SU-DHL-6 (cell line): Measurements from ENCODE around the gene HSD17B2.

Source experiments
- H2AFZ ChIP-seq: fragments of 200-600 bp; sonication (generic); 2 replicates; pipeline ENCODE4 v1.6.1; 2014; ENCODE audit warnings: low read depth, mild to moderate bottlenecking, moderate library complexity, mixed read lengths, antibody characterized with exemption, low read length; ENCODE audit not compliant: severe bottlenecking
- H3F3A ChIP-seq: fragments of 200-600 bp; shearing (Covaris generic); 2 replicates; pipeline ENCODE4 v1.6.0; 2016; ENCODE audit warnings: antibody characterized with exemption, mild to moderate bottlenecking; ENCODE audit not compliant: insufficient read depth
- H3K27ac ChIP-seq: fragments of 200-600 bp; sonication (generic); 2 replicates; pipeline ENCODE4 v1.5.1; 2016; ENCODE audit warnings: low read depth, mild to moderate bottlenecking, low read length, moderate library complexity, mixed read lengths
- H3K27me3 ChIP-seq: fragments of 200-600 bp; sonication (generic), shearing (Covaris generic); 2 replicates; pipeline ENCODE4 v1.6.0; 2014; ENCODE audit warnings: mild to moderate bottlenecking, low read length
- H3K36me3 ChIP-seq: fragments of 200-600 bp; sonication (generic); 2 replicates; pipeline ENCODE4 v1.6.1; 2014; ENCODE audit warnings: mild to moderate bottlenecking, low read length, mixed read lengths
- H3K4me2 ChIP-seq: fragments of 300-600, 200-600 bp; shearing (Covaris generic), sonication (generic); 2 replicates; pipeline ENCODE4 v1.6.0; 2014; ENCODE audit warnings: low read length, low read depth, mild to moderate bottlenecking; ENCODE audit not compliant: poor library complexity, severe bottlenecking
- H3K4me3 ChIP-seq: fragments of 200-600 bp; sonication (generic); 2 replicates; pipeline ENCODE4 v1.5.1; 2014; ENCODE audit warnings: antibody characterized with exemption, low read length, mild to moderate bottlenecking, mixed read lengths; ENCODE audit not compliant: insufficient read depth, poor library complexity, severe bottlenecking
- H3K79me2 ChIP-seq: fragments of 200-600 bp; sonication (generic); 2 replicates; pipeline ENCODE4 v1.6.1; 2014; ENCODE audit warnings: mild to moderate bottlenecking, low read length, moderate library complexity; ENCODE audit not compliant: insufficient read depth
- H3K9ac ChIP-seq: fragments of 200-600 bp; sonication (generic); 2 replicates; pipeline ENCODE4 v1.7.0; 2014; ENCODE audit warnings: mild to moderate bottlenecking, low read length
- H3K9me2 ChIP-seq: fragments of 200-600 bp; sonication (generic); replicated peaks from 2 replicates; pipeline ENCODE4 v1.6.1; 2014; ENCODE audit warnings: low read length; ENCODE audit not compliant: insufficient read depth
- H3K9me3 ChIP-seq: fragments of 200-600 bp; sonication (generic); 2 replicates; pipeline ENCODE4 v1.6.1; 2014; ENCODE audit warnings: low read length, mixed read lengths; ENCODE audit not compliant: insufficient read depth
- H4K20me1 ChIP-seq: fragments of 200-600 bp; sonication (generic); 2 replicates; pipeline ENCODE4 v1.6.1; 2014; ENCODE audit warnings: low read depth, mild to moderate bottlenecking, antibody characterized with exemption, low read length, moderate library complexity, mixed read lengths
- EZH2phosphoT487 ChIP-seq: fragments of 200-600 bp; sonication (generic), shearing (Covaris generic); conservative IDR thresholded peaks from 2 replicates; pipeline ENCODE4 v1.6.1; 2018; ENCODE audit warnings: mild to moderate bottlenecking, antibody characterized with exemption, low read length, moderate library complexity, mixed read lengths
- TF ChIP-seq, protein P1 (sequence below): fragments of 200-600 bp; sonication (generic); IDR thresholded peaks from one replicate; pipeline ENCODE4 v1.5.1; 2017; ENCODE audit warnings: antibody characterized with exemption, mild to moderate bottlenecking, low read length, moderate library complexity; ENCODE audit not compliant: insufficient read depth, poor library complexity, severe bottlenecking

The HSD17B2 gene

DNA sequence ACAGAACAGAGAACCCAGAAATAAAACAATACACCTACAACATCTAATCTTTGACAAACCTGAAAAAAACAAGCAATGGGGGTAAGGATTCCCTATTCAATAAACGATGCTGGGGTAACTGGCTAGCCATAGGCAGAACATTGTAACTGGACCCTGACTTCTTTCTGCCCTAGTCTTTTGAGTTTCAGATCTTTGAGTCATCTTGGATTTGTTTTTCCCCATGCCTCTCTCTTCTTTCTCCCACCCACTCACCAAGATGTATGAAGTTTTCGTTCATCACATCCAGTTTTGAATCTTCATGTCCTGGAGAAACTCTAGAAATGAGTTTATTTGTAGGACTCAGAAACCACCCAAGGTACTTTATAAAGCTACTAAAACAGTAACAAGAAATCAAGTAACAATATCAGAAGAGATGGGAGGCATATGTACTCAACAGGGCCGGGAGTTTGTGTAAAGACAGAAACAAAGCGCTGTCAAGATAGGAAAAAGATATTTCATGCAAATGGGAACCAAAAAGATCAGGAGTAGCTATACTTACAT lies 39.0 kb downstream of the HSD17B2 start:
- Histone ChIP-seq H3K9me3 (no peaks in the 10 kb centered on the region), H3K4me2 (no peak overlapping the region), H3K4me3 (no peak overlapping the region), H3K27ac (no peak overlapping the region), H3K79me2 (no peaks in the 10 kb centered on the region), H3K36me3 (no peaks in the 10 kb centered on the region), H4K20me1 (no peaks in the 10 kb centered on the region), H3K9ac (no peak overlapping the region), H3K27me3 (no peaks in the 10 kb centered on the region), H3F3A (no peaks in the 10 kb centered on the region), H2AFZ (no peak overlapping the region), H3K9me2 (no peaks in the 10 kb centered on the region)
- TF ChIP-seq, protein P1, sequence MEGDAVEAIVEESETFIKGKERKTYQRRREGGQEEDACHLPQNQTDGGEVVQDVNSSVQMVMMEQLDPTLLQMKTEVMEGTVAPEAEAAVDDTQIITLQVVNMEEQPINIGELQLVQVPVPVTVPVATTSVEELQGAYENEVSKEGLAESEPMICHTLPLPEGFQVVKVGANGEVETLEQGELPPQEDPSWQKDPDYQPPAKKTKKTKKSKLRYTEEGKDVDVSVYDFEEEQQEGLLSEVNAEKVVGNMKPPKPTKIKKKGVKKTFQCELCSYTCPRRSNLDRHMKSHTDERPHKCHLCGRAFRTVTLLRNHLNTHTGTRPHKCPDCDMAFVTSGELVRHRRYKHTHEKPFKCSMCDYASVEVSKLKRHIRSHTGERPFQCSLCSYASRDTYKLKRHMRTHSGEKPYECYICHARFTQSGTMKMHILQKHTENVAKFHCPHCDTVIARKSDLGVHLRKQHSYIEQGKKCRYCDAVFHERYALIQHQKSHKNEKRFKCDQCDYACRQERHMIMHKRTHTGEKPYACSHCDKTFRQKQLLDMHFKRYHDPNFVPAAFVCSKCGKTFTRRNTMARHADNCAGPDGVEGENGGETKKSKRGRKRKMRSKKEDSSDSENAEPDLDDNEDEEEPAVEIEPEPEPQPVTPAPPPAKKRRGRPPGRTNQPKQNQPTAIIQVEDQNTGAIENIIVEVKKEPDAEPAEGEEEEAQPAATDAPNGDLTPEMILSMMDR, result no peak
- no peak for TF ChIP-seq EZH2phosphoT487

DNA sequence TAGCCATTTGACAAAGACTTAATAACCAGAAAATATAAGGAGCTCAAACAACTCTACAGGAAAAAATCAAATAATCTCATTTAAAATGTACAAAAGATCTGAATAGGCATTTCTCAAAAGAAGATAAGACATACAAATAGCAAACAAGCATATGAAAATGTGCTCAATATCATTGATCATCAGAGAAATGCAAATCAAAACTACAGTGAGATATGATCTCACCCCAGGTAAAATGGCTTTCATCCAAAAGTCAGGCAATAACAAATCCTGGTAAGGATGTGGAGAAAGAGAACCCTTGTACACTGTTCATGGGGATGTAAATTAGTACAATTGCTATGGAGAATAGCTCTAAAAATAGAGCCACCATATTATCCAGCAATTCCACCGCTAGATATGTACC lies 43.1 kb downstream of the HSD17B2 start:
- Histone ChIP-seq H3K4me2 (no peak overlapping the region), H3K9me3 (no peaks in the 10 kb centered on the region), H3K27me3 (no peaks in the 10 kb centered on the region), H2AFZ (no peak overlapping the region), H3K9me2 (no peaks in the 10 kb centered on the region), H3K36me3 (no peaks in the 10 kb centered on the region), H4K20me1 (no peaks in the 10 kb centered on the region), H3F3A (no peaks in the 10 kb centered on the region), H3K79me2 (no peaks in the 10 kb centered on the region), H3K4me3 (no peak overlapping the region), H3K27ac (no peak overlapping the region), H3K9ac (no peak overlapping the region)
- no peak for TF ChIP-seq EZH2phosphoT487
- TF ChIP-seq, protein P1, result no peak

DNA sequence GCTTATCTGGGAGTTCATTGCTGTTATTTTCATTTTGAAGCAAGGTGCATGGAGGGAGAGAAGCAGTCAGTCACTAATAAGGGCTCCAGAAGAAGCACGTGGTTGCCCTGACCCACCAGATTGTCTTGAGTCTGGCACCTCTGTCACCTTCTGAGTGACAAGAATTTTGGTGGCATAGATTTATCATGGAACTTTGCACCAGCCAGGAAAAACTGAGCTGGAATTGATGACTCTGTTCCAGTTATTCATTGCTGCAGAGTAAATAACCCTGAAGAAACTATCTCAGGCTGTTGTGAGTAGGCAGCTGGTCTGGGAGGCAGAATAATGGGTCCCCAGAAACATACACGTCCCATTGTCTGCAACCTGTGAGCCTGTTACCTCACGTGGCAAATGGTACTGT lies 44.8 kb downstream of the HSD17B2 start:
- no peaks in the 10 kb centered on the region for H3F3A ChIP-seq
- no peaks in the 10 kb centered on the region for H3K36me3 ChIP-seq
- H3K9me2 ChIP-seq, result no peaks in the 10 kb centered on the region
- no peak overlapping the region for H3K9ac ChIP-seq
- no peak overlapping the region for H3K4me2 ChIP-seq
- no peaks in the 10 kb centered on the region for H4K20me1 ChIP-seq
- no peak overlapping the region for H3K4me3 ChIP-seq
- no peak for TF ChIP-seq EZH2phosphoT487
- TF ChIP-seq, protein P1, result no peak
- H2AFZ ChIP-seq, result no peak overlapping the region
- H3K79me2 ChIP-seq, result no peaks in the 10 kb centered on the region
- H3K9me3 ChIP-seq, result no peaks in the 10 kb centered on the region
- no peak overlapping the region for H3K27ac ChIP-seq
- H3K27me3 ChIP-seq, result no peaks in the 10 kb centered on the region
